ENCODE data around the gene ATP8A2.

ATP8A2 gene

GRCh38 chr13:25473864-25474263, 102.1 kb downstream of the ATP8A2 start:
- no peak for TF ChIP-seq CTCF (IDR thresholded peaks at IDR 0.05; ENCODE audit: control extremely low read depth, extremely low read depth, low read depth, missing control alignments)
- no peak for DNase-seq (ENCODE audit: extremely low spot score)
- ChIA-PET POLR2A (interaction anchor here (0.7 kb wide), 1 partner anchor 400 kb away, joined by 4 read pairs; no protein-coding TSS in a partner anchor), CTCF (interaction anchor here (1.1 kb wide), 1 partner anchor 23 kb away, joined by 3 read pairs; no protein-coding TSS in a partner anchor)

- TF ChIP-seq CTCF (IDR thresholded peaks at IDR 0.05; ENCODE audit: control extremely low read depth, extremely low read depth, low read depth, missing control alignments) = no peak
- CTCF ChIA-PET = no interaction called here
- DNase-seq (ENCODE audit: extremely low spot score) = no peak
- POLR2A ChIA-PET = no interaction called here
Measured at GRCh38 chr13:25478186-25478585, 106.4 kb downstream of the ATP8A2 start.

DNA sequence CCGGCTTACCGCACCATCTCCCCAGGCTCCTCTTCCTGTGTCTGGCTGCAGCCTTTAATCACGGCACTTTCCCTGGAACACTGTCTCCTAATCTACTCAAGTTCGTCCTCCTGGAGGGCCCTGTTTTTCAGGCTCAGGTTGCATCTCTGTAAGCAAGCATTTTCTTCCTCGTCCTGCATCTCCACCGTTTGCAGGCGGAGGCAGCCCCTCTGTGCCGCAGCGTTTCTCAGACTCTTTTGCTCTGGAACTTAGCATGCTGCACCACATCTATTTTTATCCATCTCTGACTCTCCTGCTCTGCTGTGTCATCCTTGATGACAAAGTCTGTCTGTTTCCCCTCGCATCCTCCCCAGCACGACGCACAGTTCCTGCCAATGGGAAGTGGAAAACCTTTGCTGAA, 117.5 kb downstream of the ATP8A2 start:
- no peak for TF ChIP-seq CTCF (IDR thresholded peaks at IDR 0.05; ENCODE audit: control extremely low read depth, extremely low read depth, low read depth, missing control alignments)
- DNase-seq (ENCODE audit: extremely low spot score) = no peak

DNA sequence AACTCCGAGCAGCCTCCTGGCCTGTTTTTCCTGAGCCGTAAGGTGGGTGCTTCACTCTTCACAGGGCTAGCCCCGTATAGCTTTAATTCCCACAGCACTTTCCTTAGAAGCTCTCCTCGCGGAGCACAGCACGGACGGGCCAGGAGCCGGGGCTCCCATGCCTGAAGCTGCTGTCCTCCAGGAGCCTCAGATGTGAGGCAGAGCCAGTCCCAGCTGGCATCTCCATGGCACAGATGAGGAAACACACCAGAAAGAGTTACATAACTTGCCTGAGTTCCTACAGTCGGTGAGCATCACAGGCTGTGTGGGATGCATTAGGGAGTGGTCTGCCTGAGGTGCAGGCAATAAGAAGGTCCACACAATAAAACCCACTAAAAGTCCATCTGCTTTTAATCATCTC, 118.5 kb downstream of the ATP8A2 start:
- CTCF ChIA-PET = no interaction called here
- DNase-seq (ENCODE audit: extremely low spot score) = no peak
- no peak for TF ChIP-seq CTCF (IDR thresholded peaks at IDR 0.05; ENCODE audit: control extremely low read depth, extremely low read depth, low read depth, missing control alignments)
- POLR2A ChIA-PET = no interaction called here

More for the DNA sequence above, 117.5 kb downstream of the ATP8A2 start:
- ChIA-PET CTCF (no interaction called here), POLR2A (no interaction called here)

DNA sequence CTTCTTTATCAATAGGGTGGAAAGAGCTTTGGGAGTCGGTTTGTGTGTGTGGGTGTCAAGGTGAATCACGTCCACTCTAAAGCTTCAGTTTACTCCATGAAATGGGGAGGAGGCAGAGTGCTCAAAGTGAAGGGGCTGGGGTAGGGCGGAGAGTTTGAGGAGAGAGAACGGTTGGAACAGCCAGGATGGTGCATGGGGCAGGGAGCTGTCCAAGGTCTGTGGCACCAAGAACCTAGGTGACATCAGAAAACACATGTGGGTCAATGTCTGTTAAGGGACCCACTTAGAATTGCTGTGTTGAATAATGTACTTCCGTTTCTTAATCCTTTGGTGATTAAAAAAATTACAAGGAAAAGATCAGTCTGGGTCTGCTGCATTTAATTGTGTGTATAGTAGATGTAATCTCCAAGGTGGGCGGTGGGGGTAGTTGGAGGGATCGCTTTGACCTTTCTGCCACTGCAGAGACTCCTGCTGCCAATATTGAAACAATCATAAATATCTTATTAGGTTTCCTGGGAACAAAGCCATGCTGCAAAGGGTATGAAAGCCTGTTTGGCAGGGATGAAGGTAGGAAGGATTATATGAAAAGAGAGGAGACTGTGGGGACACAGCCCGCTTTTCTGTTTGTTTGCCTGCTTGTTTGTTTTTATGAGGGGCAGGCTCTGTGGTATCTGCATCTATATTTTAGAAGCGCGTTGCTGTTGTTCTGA, 122.3 kb downstream of the ATP8A2 start:
- DNase-seq (ENCODE audit: extremely low spot score) = no peak
- ChIA-PET CTCF (interaction anchor here (1.0 kb wide), 1 partner anchor 8 kb away, joined by 4 read pairs; no protein-coding TSS in a partner anchor), POLR2A (no interaction called here)
- no peak for TF ChIP-seq CTCF (IDR thresholded peaks at IDR 0.05; ENCODE audit: control extremely low read depth, extremely low read depth, low read depth, missing control alignments)

GRCh38 chr13:25494698-25495411, 123.1 kb downstream of the ATP8A2 start:
- ChIA-PET POLR2A (no interaction called here), CTCF (no interaction called here)
- no peak for TF ChIP-seq CTCF (IDR thresholded peaks at IDR 0.05; ENCODE audit: control extremely low read depth, extremely low read depth, low read depth, missing control alignments)
- no peak for DNase-seq (ENCODE audit: extremely low spot score)
